Measurements from ENCODE around the gene TRAPPC2L. TPM values are rescaled to one million over a fixed set of nuclear protein-coding genes. Genes with fewer than 3 reads are reported as not detected.
"Not testable (repeated sequence)": the region's sequence is repeated elsewhere in the genome, so short reads cannot be mapped to it uniquely, and the experiment has no call there.

The TRAPPC2L gene
- total RNA-seq, 1 experiment from 2014 or later = 56.6 TPM

DNA sequence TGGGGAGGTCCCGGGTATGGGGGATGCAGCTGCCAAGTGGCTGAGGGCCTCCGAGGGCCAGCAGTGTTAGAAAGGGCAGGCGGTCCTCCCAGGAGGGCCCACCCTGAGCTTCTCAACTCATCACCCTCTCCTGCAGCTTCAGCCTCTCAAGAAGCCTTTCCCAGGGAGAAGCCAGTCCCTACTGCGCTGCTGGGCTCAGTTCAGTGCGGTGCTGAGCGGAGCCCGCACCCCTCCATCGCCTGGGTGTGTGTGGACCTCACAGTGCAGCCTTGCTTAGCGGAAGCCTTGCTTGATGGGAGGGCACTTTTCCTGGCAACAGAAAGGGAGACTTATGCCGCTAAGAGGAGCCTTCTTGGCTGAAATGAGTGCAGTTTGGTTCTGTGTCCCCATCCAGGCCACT, 41.7 kb upstream of the TRAPPC2L start:
- no peaks in the 10 kb centered on the region for H3K27me3 ChIP-seq (ENCODE audit: control insufficient read depth, insufficient read depth, low read length)
- peaks cover 5% of the 10 kb centered on the region for H3K36me3 ChIP-seq (replicated peaks; ENCODE audit: control insufficient read depth, insufficient read depth, low read length)
- no peak for DNase-seq
- H3K4me3 ChIP-seq (ENCODE audit: insufficient read depth, low read depth, low read length) = no peak overlapping the region

DNA sequence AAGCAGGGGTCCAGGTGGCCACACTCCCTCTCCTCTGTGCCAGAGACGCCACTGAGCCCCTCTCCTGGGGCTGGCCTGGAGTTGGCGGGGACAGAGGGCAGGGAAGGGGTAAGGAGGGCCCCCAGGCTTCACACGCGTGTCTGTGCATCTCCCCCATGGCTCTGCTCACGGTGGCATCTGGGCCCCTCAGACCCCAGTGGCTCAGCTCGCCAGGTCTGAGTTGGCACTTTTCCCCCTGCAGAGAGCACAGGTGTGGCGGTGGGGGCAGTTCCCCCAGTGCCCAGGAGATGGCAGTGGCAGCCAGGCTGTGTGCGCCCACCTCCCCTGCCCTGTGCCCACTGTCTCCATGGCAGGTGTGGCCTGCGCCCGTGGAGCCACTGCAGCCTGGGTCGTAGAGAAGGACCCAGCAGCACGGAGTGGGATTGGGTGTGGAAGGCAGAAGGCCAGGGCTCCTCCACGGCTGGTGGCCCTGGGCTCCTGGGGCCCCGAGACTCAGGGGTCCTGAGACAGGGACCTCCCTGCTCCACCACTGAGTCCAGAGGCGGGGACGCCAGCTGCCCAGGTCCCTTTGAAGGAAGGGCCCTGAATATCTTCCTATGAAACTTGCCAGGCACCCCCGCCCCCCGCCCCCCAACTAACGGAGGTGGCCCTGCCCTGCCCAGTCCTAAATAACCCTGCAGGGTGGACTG, 40.9 kb upstream of the TRAPPC2L start:
- no peak overlapping the region for H3K4me3 ChIP-seq (ENCODE audit: insufficient read depth, low read depth, low read length)
- H3K36me3 ChIP-seq (replicated peaks; ENCODE audit: control insufficient read depth, insufficient read depth, low read length) = no peaks in the 10 kb centered on the region
- no peaks in the 10 kb centered on the region for H3K27me3 ChIP-seq (ENCODE audit: control insufficient read depth, insufficient read depth, low read length)
- DNase-seq = peak; percentile 92

DNA sequence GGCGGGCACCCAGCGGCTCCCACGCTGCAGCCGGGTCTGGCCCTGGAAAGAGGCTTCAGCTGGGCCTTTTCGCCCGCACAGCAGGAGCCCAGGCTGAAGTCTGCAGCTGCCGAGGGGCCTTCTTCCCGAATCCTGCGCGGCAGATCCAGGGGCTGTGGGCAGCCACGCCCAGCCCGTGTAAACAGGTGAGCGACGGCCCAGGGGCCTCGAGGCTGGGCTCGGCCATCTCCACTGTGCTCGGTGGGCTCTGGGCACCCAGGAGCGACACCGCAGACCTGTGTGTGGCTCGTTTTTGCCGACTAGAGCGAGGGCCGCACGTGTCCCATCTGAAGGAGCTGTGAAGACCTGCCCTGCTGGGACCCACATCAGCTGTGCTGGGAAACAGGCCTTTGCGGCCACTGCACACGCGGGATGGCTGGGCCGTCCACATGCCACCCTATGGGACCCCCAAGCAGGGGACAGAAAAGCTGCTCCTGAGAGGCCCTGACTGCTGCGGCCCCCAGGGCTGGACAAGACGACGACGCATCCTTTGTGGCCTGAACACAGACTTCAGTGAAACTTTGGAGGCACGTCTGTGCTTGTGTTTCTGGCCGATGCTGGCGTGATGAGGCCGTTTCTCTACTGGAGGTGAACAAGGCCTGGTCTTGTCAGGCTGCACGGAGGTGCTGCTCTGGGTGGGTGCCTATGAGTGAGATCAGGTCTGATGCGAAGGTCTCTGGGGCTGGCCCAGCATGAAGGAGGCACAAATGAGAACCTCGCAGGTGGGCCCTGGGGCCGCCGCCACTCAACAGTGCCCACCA, 40.0 kb upstream of the TRAPPC2L start:
- no peaks in the 10 kb centered on the region for H3K27me3 ChIP-seq (ENCODE audit: control insufficient read depth, insufficient read depth, low read length)
- H3K4me3 ChIP-seq (ENCODE audit: insufficient read depth, low read depth, low read length) = no peak overlapping the region
- DNase-seq = no peak
- no peaks in the 10 kb centered on the region for H3K36me3 ChIP-seq (replicated peaks; ENCODE audit: control insufficient read depth, insufficient read depth, low read length)

DNA sequence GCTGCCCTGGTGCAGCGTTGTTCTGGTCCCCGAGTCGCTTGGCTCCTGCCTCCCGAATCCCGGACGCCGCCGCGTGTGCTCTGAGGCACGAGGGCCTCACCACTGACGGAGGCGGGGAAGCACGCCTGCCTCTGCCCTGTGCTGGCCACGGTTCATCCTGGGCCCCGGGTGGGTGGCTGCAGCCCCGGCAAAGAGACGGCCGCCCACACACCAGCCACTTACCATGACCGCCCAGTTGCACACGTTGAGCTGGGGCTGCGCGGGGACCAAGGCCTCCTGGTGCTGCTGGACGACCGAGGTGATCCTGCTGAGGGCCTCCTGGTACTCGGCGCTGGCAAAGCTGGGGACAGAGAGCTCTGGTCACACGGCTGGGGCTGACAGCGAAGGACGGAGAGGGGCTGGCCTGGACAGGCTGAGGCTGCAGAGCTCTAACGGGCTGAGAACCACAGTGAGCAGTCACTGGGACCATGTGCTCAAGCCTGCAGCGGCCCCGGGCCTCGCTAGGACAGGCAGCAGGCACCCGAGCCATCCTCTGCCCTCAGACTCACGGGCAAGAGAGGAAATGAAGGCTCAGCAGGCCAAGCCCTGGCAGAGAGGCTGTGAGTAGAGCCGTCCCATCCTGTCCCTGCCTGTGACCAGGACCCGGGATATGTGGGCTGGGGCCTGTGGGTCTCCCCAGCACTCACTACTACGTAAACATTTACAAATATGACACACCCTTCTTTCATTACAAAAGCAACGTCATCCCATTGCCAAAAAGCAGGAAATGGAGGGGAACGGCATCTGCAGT, 38.9 kb upstream of the TRAPPC2L start:
- no peak for DNase-seq
- no peaks in the 10 kb centered on the region for H3K36me3 ChIP-seq (replicated peaks; ENCODE audit: control insufficient read depth, insufficient read depth, low read length)
- H3K4me3 ChIP-seq (ENCODE audit: insufficient read depth, low read depth, low read length) = no peak overlapping the region
- H3K27me3 ChIP-seq (ENCODE audit: control insufficient read depth, insufficient read depth, low read length) = no peaks in the 10 kb centered on the region

DNA sequence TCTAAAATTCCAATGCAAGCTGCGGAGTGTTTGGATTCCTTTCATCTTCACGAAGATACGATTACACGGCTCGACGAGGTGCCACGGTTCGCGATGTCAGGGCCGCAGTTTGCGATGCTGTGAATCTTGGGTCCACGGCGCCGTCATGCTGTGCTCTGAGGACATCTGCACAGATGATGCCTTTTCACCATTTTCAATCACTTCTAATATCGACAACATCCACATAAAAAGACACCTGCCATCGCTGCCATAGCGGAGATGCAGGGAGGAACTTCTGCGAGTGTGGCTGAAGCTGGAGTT, 38.4 kb upstream of the TRAPPC2L start:
- Histone ChIP-seq H3K27me3 (ENCODE audit: control insufficient read depth, insufficient read depth, low read length) (no peaks in the 10 kb centered on the region), H3K36me3 (replicated peaks; ENCODE audit: control insufficient read depth, insufficient read depth, low read length) (no peaks in the 10 kb centered on the region), H3K4me3 (ENCODE audit: insufficient read depth, low read depth, low read length) (no peak overlapping the region)
- no peak for DNase-seq

DNA sequence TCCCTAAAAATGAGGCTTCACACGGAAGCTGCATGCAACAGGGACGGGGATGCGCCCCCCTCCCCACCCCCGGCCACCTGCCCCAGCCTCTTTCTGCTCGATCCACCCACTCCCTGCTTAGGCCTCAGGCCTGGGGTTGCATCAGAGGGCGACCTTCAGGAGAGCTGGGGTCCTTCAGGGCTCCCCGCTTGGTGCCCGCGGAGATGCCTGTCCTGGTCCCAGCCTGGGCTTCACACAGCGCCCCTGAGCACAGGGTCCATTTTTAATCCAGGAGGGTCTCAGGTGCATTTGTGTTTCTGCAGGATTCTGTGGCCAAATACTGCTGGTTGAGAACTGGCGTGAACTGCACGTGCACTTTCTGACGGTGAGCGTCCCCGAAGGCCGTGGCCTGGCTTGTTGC, 37.8 kb upstream of the TRAPPC2L start:
- no peak for DNase-seq
- Histone ChIP-seq H3K27me3 (ENCODE audit: control insufficient read depth, insufficient read depth, low read length) (no peaks in the 10 kb centered on the region), H3K36me3 (replicated peaks; ENCODE audit: control insufficient read depth, insufficient read depth, low read length) (no peaks in the 10 kb centered on the region)

DNA sequence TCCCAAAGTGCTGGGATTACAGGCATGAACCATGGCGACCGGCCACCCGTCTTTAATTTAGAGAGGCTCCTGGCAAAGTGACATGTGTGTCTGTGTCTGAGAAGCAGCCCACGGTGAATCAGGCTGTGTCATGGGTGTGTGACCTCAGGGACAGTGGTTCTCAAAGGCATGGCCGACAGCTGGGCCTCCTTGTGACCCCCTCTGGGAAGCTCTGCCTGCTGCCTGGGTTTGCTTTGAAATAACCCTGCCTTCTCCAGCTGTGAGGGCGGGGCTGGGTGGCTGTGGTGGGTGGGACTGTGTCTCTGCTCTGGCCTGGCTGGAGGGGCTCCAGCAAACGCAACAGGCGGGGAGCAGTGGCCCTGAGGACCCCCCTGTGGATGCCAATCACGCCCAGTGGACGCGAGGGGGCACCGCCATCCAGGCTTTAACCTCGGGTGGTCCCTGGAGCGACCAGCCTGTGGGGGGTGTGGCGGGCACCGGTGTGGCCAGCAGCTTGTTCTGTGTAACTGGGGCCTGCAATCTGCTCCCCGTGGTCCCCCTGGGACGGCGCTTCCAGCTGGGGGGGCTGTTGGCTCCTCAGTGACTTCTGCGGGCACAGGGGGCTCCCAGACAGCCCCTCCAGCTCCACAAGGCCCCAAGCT, 36.4 kb upstream of the TRAPPC2L start:
- Histone ChIP-seq H3K27me3 (ENCODE audit: control insufficient read depth, insufficient read depth, low read length) (no peaks in the 10 kb centered on the region), H3K36me3 (replicated peaks; ENCODE audit: control insufficient read depth, insufficient read depth, low read length) (no peaks in the 10 kb centered on the region), H3K4me3 (ENCODE audit: insufficient read depth, low read depth, low read length) (no peak overlapping the region)
- DNase-seq = no peak

More for the DNA sequence above, 37.8 kb upstream of the TRAPPC2L start:
- no peak overlapping the region for H3K4me3 ChIP-seq (ENCODE audit: insufficient read depth, low read depth, low read length)

DNA sequence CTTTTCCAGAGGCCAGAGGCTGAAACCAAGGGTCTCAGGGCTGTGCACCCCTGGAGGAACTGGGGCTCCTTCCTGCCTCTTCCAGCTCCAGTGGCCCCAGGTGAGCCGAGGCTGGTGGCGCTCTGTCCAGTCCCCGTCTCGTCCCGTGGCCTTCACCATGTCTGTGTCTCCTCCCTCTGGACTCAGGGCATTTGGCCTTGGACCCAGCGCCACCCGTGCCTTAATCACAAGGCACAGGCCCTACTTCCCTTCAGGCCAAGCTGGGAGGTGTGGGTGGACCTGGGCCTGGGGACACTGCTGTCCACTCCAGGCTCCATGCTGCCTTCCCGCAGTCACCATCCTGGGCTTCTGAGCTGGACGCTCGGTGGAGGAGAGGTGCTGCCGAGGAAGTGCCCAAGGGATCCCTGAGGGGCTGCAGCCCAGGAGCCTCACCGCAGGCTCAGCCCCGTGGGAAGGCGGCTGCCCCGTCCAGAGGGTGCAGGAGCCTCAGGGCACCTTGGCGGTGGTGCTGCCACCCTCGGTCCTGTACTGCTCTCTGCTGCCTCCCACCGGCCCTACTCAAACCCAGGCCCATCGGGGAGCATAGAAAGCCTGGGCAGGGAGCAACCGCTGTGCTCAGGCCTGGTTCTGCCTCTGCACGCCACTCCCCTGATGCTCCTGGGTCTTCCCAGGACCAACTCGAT, 35.6 kb upstream of the TRAPPC2L start:
- Histone ChIP-seq H3K36me3 (replicated peaks; ENCODE audit: control insufficient read depth, insufficient read depth, low read length) (no peaks in the 10 kb centered on the region), H3K4me3 (ENCODE audit: insufficient read depth, low read depth, low read length) (no peak overlapping the region), H3K27me3 (ENCODE audit: control insufficient read depth, insufficient read depth, low read length) (no peaks in the 10 kb centered on the region)
- no peak for DNase-seq

DNA sequence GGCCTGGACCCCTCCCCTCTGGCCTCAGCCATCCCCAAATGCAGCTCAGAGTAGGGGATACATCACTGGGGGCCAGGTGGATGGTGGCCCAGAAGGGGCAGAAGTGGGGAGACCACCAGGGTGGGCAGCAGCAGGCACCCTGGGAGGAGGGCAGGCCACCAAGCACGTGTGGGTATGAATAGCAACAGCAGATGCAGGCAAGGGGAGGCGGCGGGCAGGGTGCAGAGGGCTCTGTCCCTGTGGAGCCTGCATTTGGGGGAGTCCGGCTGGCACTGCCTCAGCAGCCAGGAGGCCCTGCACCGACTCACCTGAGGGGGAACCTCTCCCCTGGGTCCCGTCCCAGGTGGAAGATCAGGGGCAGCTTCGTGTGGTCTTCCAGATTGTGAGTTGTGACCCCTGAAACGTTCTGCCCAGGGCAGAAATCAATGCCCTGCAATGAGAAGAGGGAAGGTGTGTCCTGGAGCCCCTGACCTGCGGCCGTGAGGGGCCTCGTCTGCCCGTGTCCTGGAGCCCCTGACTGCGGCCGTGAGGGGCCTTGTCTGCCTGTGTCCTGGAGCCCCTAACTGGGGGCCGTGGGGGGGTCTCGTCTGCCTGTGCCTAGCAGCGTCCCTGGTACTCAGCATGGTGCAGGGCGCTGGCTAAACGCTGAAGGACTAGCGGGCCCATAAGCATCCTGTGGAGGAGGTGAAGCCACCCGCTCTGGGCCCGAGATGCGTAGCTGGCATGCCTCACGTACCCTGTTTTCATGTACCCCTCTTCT, 34.5 kb upstream of the TRAPPC2L start:
- H3K27me3 ChIP-seq (ENCODE audit: control insufficient read depth, insufficient read depth, low read length) = no peaks in the 10 kb centered on the region
- no peak for DNase-seq
- no peak overlapping the region for H3K4me3 ChIP-seq (ENCODE audit: insufficient read depth, low read depth, low read length)

DNA sequence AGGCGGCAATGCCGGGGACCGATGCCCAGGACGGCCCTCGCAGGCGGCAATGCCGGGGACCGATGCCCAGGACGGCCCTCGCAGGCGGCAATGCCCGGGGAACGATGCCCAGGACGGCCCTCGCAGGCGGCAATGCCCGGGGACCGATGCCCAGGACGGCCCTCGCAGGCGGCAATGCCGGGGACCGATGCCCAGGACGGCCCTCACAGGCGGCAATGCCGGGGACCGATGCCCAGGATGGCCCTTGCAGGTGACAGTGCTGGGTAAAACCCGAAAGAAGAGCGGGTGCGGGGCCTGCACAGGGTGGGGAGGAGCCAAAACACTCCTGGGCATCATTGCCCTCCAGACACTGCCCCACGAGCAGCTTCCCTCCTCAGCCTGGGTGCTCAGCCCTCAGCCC, 33.3 kb upstream of the TRAPPC2L start:
- not testable (repeated sequence) for H3K36me3 ChIP-seq (replicated peaks; ENCODE audit: control insufficient read depth, insufficient read depth, low read length); H3K27me3 ChIP-seq (ENCODE audit: control insufficient read depth, insufficient read depth, low read length); H3K4me3 ChIP-seq (ENCODE audit: insufficient read depth, low read depth, low read length); DNase-seq

More for the DNA sequence above, 34.5 kb upstream of the TRAPPC2L start:
- H3K36me3 ChIP-seq (replicated peaks; ENCODE audit: control insufficient read depth, insufficient read depth, low read length) = no peaks in the 10 kb centered on the region

DNA sequence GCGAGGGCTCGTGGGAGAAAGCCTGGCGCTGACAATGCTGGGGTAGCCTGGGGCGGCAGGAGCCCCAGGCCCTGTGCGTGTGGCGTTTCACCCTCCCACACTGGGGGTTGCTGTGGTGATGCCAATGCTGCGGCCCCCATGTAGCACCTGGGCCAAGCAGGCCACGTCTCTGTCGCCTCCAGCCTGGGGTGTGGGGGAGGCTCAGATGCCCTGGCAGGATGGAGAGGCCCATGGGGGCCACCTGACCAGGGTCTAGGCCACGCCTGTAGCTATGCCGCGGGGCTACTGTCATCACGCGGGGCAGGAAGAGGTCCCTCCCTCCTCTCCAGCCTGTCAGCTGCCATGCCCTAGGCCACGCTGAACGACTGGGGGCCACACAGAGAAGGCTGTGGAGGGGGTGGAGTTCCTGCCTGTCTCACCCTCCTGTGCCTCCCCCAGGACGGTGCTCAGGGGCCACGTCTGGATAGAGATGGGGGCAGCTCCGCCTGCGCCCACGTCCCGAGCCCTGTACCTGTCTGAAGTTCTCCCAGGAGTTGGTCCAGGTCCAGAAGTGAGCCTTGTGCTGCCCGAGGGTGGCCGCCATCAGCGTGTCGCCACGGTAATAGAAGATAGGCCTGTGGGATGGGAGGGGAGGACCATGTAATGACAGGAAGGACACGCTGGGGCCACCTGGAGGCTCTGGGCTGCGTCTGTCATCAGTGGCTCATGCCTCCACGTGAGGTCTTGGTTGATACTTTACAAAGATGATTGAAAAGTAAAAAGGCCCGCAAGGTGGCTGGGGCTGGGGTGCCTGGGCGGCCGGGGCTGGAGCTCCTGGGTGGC, 32.5 kb upstream of the TRAPPC2L start:
- H3K4me3 ChIP-seq (ENCODE audit: insufficient read depth, low read depth, low read length) = no peak overlapping the region
- DNase-seq = no peak
- H3K27me3 ChIP-seq (ENCODE audit: control insufficient read depth, insufficient read depth, low read length) = no peaks in the 10 kb centered on the region

DNA sequence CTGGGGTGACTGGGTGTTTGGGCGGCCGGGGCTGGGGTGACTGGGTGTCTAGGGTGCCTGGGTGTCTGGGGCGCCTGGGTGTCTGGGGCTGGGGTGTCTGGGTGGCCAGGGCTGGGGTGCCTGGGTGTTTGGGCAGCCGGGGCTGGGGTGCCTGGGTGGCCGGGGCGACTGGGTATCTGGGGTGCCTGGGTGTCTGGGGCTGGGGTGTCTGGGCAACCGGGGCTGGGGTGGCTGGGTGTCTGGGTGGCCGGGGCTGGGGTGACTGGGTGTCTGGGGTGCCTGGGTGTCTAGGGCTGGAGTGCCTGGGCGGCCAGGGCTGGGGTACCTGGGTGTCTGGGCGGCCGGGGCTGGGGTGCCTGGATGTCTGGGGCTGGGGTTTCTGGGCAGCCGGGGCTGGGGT, 31.8 kb upstream of the TRAPPC2L start:
- no peaks in the 10 kb centered on the region for H3K36me3 ChIP-seq (replicated peaks; ENCODE audit: control insufficient read depth, insufficient read depth, low read length)
- no peak overlapping the region for H3K4me3 ChIP-seq (ENCODE audit: insufficient read depth, low read depth, low read length)
- DNase-seq = no peak
- no peaks in the 10 kb centered on the region for H3K27me3 ChIP-seq (ENCODE audit: control insufficient read depth, insufficient read depth, low read length)

More for the DNA sequence above, 32.5 kb upstream of the TRAPPC2L start:
- no peaks in the 10 kb centered on the region for H3K36me3 ChIP-seq (replicated peaks; ENCODE audit: control insufficient read depth, insufficient read depth, low read length)

Data from H7 (cell line).